ENCODE data around the gene TKT. TPM values are rescaled to one million over a fixed set of nuclear protein-coding genes. Genes with fewer than 3 reads are reported as not detected.

Gene TKT
- total and polyA plus RNA-seq, 4 donors = 18.1 to 202 (median 129) TPM

DNA sequence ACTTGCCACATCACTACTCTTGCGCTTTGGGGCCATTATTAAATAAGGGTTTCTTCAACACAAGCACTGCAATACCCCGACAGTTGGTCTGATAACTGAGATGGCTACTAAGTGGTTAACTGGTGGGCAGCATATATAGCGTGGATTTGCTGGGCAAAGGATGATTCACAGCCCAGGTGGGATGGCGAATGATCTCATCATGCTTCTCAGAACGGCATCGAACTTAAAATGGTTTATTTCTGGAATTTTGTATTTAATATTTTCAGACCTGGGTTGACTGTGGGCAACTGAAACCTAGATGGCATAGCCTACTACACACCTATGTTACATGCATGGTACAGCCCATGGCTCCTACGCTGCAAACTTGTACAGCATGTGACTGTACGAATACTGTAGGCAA, 26.8 kb upstream of the TKT start:
- Histone ChIP-seq H3K36me3 (ENCODE audit: control insufficient read depth in 4 of 4, insufficient read depth in 3 of 4, low read depth in 1 of 4, low read length in 3 of 4) (peaks cover 0 to 33% (median 18%) of the 10 kb centered on the region in 4 donors), H3K9me3 (ENCODE audit: control insufficient read depth in 4 of 4, low read length in 3 of 4) (no peaks in the 10 kb centered on the region)
- DNase-seq (ENCODE audit: low spot score) = no peak

DNA sequence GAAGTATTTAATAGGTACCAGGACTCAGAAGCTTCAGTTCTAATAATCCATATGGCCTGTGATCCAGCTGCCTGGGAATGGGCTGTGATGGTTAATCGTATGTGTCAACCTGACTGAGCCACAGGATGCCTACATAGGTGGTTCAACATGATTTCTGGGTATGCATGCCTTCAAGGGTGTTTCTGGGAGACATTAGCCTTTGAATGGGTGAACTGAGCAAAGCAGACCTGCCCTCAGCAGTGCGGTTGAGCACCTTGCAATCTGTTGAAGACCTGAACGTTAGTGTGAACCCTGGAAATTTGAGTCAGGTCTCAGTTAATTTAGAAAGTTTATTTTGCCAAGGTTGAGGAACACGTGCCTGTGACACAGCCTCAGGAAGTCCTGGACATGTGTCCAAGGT, 22.8 kb upstream of the TKT start:
- H3K27me3 ChIP-seq (ENCODE audit: control insufficient read depth in 4 of 4, insufficient read depth in 4 of 4, low read length in 3 of 4) = no peaks in the 10 kb centered on the region
- H3K27ac ChIP-seq (ENCODE audit: low read depth in 1 of 2, low read length in 2 of 2) = no peak overlapping the region
- H3K4me1 ChIP-seq (ENCODE audit: control insufficient read depth in 4 of 4, insufficient read depth in 4 of 4, low read length in 3 of 4) = no peaks in the 10 kb centered on the region
- TF ChIP-seq YY1 (IDR thresholded peaks at IDR 0.05) (no peak), RXRA (IDR thresholded peaks at IDR 0.05) (no peak), EGR1 (IDR thresholded peaks at IDR 0.05; ENCODE audit: low read depth in 2 of 2) (no peak), GABPA (IDR thresholded peaks at IDR 0.05 in 1 of 2, conservative IDR thresholded peaks at IDR 0.05 in 1 of 2) (no peak), RAD21 (IDR thresholded peaks at IDR 0.05) (no peak), SP1 (IDR thresholded peaks at IDR 0.05) (no peak), JUND (IDR thresholded peaks at IDR 0.05) (no peak)
- TF ChIP-seq, protein P1, sequence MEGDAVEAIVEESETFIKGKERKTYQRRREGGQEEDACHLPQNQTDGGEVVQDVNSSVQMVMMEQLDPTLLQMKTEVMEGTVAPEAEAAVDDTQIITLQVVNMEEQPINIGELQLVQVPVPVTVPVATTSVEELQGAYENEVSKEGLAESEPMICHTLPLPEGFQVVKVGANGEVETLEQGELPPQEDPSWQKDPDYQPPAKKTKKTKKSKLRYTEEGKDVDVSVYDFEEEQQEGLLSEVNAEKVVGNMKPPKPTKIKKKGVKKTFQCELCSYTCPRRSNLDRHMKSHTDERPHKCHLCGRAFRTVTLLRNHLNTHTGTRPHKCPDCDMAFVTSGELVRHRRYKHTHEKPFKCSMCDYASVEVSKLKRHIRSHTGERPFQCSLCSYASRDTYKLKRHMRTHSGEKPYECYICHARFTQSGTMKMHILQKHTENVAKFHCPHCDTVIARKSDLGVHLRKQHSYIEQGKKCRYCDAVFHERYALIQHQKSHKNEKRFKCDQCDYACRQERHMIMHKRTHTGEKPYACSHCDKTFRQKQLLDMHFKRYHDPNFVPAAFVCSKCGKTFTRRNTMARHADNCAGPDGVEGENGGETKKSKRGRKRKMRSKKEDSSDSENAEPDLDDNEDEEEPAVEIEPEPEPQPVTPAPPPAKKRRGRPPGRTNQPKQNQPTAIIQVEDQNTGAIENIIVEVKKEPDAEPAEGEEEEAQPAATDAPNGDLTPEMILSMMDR (IDR thresholded peaks at IDR 0.05; ENCODE audit: low read depth, low read length, missing input control) = no peak
- TF ChIP-seq, protein P2, sequence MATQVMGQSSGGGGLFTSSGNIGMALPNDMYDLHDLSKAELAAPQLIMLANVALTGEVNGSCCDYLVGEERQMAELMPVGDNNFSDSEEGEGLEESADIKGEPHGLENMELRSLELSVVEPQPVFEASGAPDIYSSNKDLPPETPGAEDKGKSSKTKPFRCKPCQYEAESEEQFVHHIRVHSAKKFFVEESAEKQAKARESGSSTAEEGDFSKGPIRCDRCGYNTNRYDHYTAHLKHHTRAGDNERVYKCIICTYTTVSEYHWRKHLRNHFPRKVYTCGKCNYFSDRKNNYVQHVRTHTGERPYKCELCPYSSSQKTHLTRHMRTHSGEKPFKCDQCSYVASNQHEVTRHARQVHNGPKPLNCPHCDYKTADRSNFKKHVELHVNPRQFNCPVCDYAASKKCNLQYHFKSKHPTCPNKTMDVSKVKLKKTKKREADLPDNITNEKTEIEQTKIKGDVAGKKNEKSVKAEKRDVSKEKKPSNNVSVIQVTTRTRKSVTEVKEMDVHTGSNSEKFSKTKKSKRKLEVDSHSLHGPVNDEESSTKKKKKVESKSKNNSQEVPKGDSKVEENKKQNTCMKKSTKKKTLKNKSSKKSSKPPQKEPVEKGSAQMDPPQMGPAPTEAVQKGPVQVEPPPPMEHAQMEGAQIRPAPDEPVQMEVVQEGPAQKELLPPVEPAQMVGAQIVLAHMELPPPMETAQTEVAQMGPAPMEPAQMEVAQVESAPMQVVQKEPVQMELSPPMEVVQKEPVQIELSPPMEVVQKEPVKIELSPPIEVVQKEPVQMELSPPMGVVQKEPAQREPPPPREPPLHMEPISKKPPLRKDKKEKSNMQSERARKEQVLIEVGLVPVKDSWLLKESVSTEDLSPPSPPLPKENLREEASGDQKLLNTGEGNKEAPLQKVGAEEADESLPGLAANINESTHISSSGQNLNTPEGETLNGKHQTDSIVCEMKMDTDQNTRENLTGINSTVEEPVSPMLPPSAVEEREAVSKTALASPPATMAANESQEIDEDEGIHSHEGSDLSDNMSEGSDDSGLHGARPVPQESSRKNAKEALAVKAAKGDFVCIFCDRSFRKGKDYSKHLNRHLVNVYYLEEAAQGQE (IDR thresholded peaks at IDR 0.05) = no peak
- TF ChIP-seq, protein P3, sequence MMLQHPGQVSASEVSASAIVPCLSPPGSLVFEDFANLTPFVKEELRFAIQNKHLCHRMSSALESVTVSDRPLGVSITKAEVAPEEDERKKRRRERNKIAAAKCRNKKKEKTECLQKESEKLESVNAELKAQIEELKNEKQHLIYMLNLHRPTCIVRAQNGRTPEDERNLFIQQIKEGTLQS (IDR thresholded peaks at IDR 0.05) = no peak
- TF ChIP-seq, protein P4, sequence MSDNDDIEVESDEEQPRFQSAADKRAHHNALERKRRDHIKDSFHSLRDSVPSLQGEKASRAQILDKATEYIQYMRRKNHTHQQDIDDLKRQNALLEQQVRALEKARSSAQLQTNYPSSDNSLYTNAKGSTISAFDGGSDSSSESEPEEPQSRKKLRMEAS (IDR thresholded peaks at IDR 0.05) = no peak
- no peak overlapping the region for H3K9ac ChIP-seq (ENCODE audit: low read depth in 1 of 2, low read length in 2 of 2)
- peaks cover 0 to 7% (median 2%) of the 10 kb centered on the region in 4 donors for H3K36me3 ChIP-seq (ENCODE audit: control insufficient read depth in 4 of 4, insufficient read depth in 3 of 4, low read depth in 1 of 4, low read length in 3 of 4)
- 87% methylated on average over 4 of the region's 4 CpGs for WGBS
- no peaks in the 10 kb centered on the region for H3K9me3 ChIP-seq (ENCODE audit: control insufficient read depth in 4 of 4, low read length in 3 of 4)
- H3K4me3 ChIP-seq (ENCODE audit: low read depth in 1 of 3, low read length in 3 of 3) = no peak overlapping the region
- no peak for DNase-seq (ENCODE audit: low spot score)

More for the DNA sequence above, 26.8 kb upstream of the TKT start:
- Histone ChIP-seq H3K9ac (ENCODE audit: low read depth in 1 of 2, low read length in 2 of 2) (no peak overlapping the region), H3K4me3 (ENCODE audit: low read depth in 1 of 3, low read length in 3 of 3) (no peak overlapping the region), H3K27me3 (ENCODE audit: control insufficient read depth in 4 of 4, insufficient read depth in 4 of 4, low read length in 3 of 4) (no peaks in the 10 kb centered on the region), H3K4me1 (ENCODE audit: control insufficient read depth in 4 of 4, insufficient read depth in 4 of 4, low read length in 3 of 4) (no peaks in the 10 kb centered on the region), H3K27ac (ENCODE audit: low read depth in 1 of 2, low read length in 2 of 2) (no peak overlapping the region)
- TF ChIP-seq RAD21 (IDR thresholded peaks at IDR 0.05) (no peak), YY1 (IDR thresholded peaks at IDR 0.05) (no peak), NR2F2 (IDR thresholded peaks at IDR 0.05) (no peak), TAF1 (conservative IDR thresholded peaks at IDR 0.05) (no peak), FOXA1 (IDR thresholded peaks at IDR 0.05) (no peak), RXRA (IDR thresholded peaks at IDR 0.05) (no peak), EGR1 (IDR thresholded peaks at IDR 0.05; ENCODE audit: low read depth in 2 of 2) (no peak)
- TF ChIP-seq, protein P2 (IDR thresholded peaks at IDR 0.05) = no peak
- TF ChIP-seq, protein P4 (IDR thresholded peaks at IDR 0.05) = no peak
- TF ChIP-seq, protein P1 (IDR thresholded peaks at IDR 0.05; ENCODE audit: low read depth, low read length, missing input control) = no peak
- 96% methylated on average over 8 of the region's 8 CpGs for WGBS

Measured in liver (tissue), 9 donors.